Measurements from ENCODE around the gene LTBP1.
"Not testable (repeated sequence)": the region's sequence is repeated elsewhere in the genome, so short reads cannot be mapped to it uniquely, and the experiment has no call there.

Gene LTBP1

DNA sequence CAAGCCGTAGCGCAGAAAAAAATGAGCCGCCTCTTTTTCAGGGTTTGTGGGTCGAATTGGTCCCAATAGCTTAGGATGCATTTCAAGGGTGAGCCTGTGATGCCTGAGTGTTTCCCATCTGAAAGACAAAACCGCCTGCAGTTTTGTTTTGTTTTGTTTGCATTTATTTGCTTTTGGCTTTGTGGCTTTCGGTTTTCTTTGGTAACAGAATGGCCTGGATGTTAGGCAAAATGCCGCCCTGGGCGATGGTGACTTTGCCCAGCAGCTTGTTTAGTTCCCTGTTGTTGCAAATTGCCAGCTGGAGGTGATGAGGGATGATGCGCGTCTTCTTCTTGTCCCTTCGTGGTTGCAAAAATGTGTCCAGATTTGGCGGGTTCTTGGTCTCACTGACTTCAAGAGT, 109.4 kb downstream of the LTBP1 start:
- H3K27me3 ChIP-seq (ENCODE audit: insufficient read depth, poor library complexity, severe bottlenecking): no peaks in the 10 kb centered on the region
- H3K9me3 ChIP-seq (ENCODE audit: severe bottlenecking): no peaks in the 10 kb centered on the region
- no peaks in the 10 kb centered on the region for H3K36me3 ChIP-seq (ENCODE audit: low read depth)
- no peak overlapping the region for H3K27ac ChIP-seq (ENCODE audit: poor library complexity, severe bottlenecking)
- DNase-seq (ENCODE audit: low spot score) (no peak), ATAC-seq (ENCODE audit: low read depth) (no peak)
- peaks cover 2% of the 10 kb centered on the region for H3K4me1 ChIP-seq (ENCODE audit: insufficient read depth, poor library complexity, severe bottlenecking)
- no peak overlapping the region for H3K4me3 ChIP-seq (ENCODE audit: severe bottlenecking)
- TF ChIP-seq CTCF (IDR thresholded peaks at IDR 0.05; ENCODE audit: poor library complexity, severe bottlenecking): no peak

DNA sequence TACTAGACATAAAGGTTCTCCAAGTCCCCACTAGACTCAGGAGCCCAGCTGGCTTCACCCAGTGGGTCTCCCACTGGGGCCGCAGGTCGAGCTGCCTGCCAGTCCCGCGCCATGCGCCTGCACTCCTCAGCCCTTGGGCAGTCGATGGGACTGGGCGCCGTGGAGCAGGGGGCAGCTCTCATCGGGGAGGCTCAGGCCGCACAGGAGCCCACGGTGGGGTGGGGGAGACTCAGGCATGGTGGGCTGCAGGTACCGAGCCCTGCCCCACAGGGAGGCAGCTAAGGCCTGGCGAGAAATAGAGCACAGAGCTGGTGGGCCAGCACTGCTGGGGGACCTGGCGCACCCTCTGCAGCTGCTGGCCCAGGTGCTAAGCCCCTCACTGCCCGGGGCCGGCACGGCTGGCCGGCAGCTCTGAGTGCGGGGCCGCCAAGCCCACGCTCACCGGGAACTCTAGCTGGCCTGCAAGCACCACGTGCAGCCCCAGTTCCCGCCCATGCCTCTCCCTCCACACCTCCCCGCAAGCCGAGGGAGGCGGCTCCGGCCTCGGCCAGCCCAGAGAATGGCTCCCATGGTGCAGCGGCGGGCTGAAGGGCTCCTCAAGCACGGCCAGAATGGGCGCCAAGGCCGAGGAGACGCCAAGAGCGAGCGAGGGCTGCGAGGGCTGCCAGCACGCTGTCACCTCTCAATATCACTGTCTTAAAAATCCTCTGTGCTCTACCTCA, 110.7 kb downstream of the LTBP1 start:
- H3K27me3 ChIP-seq (ENCODE audit: insufficient read depth, poor library complexity, severe bottlenecking); DNase-seq (ENCODE audit: low spot score); H3K9me3 ChIP-seq (ENCODE audit: severe bottlenecking); H3K36me3 ChIP-seq (ENCODE audit: low read depth); ATAC-seq (ENCODE audit: low read depth); H3K4me3 ChIP-seq (ENCODE audit: severe bottlenecking); H3K27ac ChIP-seq (ENCODE audit: poor library complexity, severe bottlenecking); H3K4me1 ChIP-seq (ENCODE audit: insufficient read depth, poor library complexity, severe bottlenecking): not testable (repeated sequence)

GRCh38 chr2:33058716-33059470, 112.1 kb downstream of the LTBP1 start:
- no peak for ATAC-seq (ENCODE audit: low read depth)
- no peak for TF ChIP-seq CTCF (IDR thresholded peaks at IDR 0.05; ENCODE audit: poor library complexity, severe bottlenecking)
- no peaks in the 10 kb centered on the region for H3K36me3 ChIP-seq (ENCODE audit: low read depth)
- no peak overlapping the region for H3K27ac ChIP-seq (ENCODE audit: poor library complexity, severe bottlenecking)
- DNase-seq (ENCODE audit: low spot score): no peak
- no peaks in the 10 kb centered on the region for H3K27me3 ChIP-seq (ENCODE audit: insufficient read depth, poor library complexity, severe bottlenecking)
- H3K4me3 ChIP-seq (ENCODE audit: severe bottlenecking): no peak overlapping the region
- no peaks in the 10 kb centered on the region for H3K9me3 ChIP-seq (ENCODE audit: severe bottlenecking)
- no peaks in the 10 kb centered on the region for H3K4me1 ChIP-seq (ENCODE audit: insufficient read depth, poor library complexity, severe bottlenecking)

DNA sequence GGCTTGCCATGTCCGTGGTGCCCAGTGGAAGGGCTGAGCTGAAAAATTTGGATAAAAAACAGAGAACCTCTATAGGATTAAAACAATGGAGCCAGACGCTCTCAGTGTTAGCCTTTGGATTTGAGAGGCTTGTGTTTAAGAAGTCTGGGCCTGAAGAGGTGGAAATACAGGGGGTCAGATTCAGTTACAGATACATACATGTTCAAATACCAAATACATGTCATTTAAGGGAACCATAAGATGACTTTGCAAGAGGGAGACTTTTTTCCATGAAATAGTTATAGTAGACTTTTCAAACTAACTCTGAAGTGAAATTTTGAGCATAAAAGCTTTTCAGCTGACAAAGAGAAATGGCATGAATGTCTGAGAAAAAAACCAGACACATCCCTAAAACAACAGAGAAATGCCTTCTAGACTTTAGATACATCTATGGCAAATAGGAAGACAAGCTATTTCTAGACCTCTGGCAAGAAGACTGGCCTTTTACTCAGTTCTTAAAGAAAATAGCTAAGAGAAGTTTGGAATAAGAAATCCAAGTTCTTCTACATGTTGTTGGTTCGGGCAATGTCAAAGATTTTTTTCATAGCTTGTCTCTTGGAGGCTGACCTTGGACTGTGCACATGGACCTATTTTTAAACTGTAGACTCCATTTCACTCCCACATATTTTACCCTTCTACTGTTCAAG, 112.9 kb downstream of the LTBP1 start:
- Histone ChIP-seq H3K9me3 (ENCODE audit: severe bottlenecking) (no peaks in the 10 kb centered on the region), H3K27me3 (ENCODE audit: insufficient read depth, poor library complexity, severe bottlenecking) (no peaks in the 10 kb centered on the region), H3K27ac (ENCODE audit: poor library complexity, severe bottlenecking) (no peak overlapping the region), H3K4me3 (ENCODE audit: severe bottlenecking) (no peak overlapping the region), H3K36me3 (ENCODE audit: low read depth) (no peaks in the 10 kb centered on the region), H3K4me1 (ENCODE audit: insufficient read depth, poor library complexity, severe bottlenecking) (no peaks in the 10 kb centered on the region)
- no peak for TF ChIP-seq CTCF (IDR thresholded peaks at IDR 0.05; ENCODE audit: poor library complexity, severe bottlenecking)
- no peak for ATAC-seq (ENCODE audit: low read depth)
- no peak for DNase-seq (ENCODE audit: low spot score)

DNA sequence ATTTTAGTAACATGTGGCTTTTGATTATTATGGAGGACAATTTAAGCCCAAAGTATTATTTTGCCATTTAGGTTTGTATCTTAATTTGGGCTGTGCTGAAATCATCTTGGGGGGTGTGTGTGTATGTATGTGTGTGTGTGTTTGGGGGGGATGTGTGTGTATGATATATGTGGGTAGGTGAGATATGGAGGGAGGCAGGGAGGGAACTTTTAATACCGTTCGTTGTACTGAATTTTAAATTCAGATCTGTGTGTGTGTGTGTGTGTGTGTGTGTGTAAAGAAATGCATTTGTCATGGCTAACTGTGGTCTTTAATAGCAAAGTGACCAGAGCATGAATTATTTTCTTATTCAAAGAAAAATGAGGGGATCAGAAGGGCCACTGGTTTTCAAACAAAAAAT, 113.7 kb downstream of the LTBP1 start:
- DNase-seq (ENCODE audit: low spot score) (no peak), ATAC-seq (ENCODE audit: low read depth) (no peak)
- no peak overlapping the region for H3K4me3 ChIP-seq (ENCODE audit: severe bottlenecking)
- H3K4me1 ChIP-seq (ENCODE audit: insufficient read depth, poor library complexity, severe bottlenecking): no peaks in the 10 kb centered on the region
- no peaks in the 10 kb centered on the region for H3K27me3 ChIP-seq (ENCODE audit: insufficient read depth, poor library complexity, severe bottlenecking)
- TF ChIP-seq CTCF (IDR thresholded peaks at IDR 0.05; ENCODE audit: poor library complexity, severe bottlenecking): no peak
- no peaks in the 10 kb centered on the region for H3K36me3 ChIP-seq (ENCODE audit: low read depth)
- H3K9me3 ChIP-seq (ENCODE audit: severe bottlenecking): peaks cover 2% of the 10 kb centered on the region
- H3K27ac ChIP-seq (ENCODE audit: poor library complexity, severe bottlenecking): no peak overlapping the region

Measured in RWPE2 (cell line).